ENCODE data around the gene SSX5. TPM values are rescaled to one million over a fixed set of nuclear protein-coding genes. Genes with fewer than 3 reads are reported as not detected.

The SSX5 gene
- total and polyA plus RNA-seq, 2 donors (not counting 3 experiments of a cell fraction or from before 2014, with no cell fraction given) = not detected

- Histone ChIP-seq H2AFZ (ENCODE audit: low read depth, low read length) (no peak overlapping the region), H3K27me3 (ENCODE audit: control insufficient read depth in 2 of 2, insufficient read depth in 2 of 2, low read length in 2 of 2) (no peaks in the 10 kb centered on the region), H3K9me3 (replicated peaks; ENCODE audit: control insufficient read depth, insufficient read depth, low read length) (no peaks in the 10 kb centered on the region), H4K20me1 (replicated peaks; ENCODE audit: control insufficient read depth, extremely low read depth, insufficient read depth, low read length) (no peaks in the 10 kb centered on the region), H3K4me1 (ENCODE audit: control insufficient read depth, extremely low read depth, insufficient read depth, low read length) (no peaks in the 10 kb centered on the region), H3K4me3 (replicated peaks in 1 of 3; ENCODE audit: insufficient read depth in 1 of 3, low read depth in 1 of 3, low read length in 3 of 3) (no peak overlapping the region), H3K36me3 (ENCODE audit: control insufficient read depth in 2 of 2, extremely low read depth in 1 of 2, insufficient read depth in 2 of 2, low read length in 2 of 2) (no peaks in the 10 kb centered on the region), H3K9me1 (replicated peaks; ENCODE audit: control insufficient read depth, extremely low read depth, insufficient read depth, low read length) (no peaks in the 10 kb centered on the region), H3K79me2 (ENCODE audit: control insufficient read depth, insufficient read depth, low read length) (no peaks in the 10 kb centered on the region), H3K9ac (replicated peaks; ENCODE audit: extremely low read depth, insufficient read depth, low read length) (no peak overlapping the region), H3K4me2 (ENCODE audit: insufficient read depth, low read length) (no peak overlapping the region), H3K27ac (ENCODE audit: insufficient read depth, low read depth, low read length) (no peak overlapping the region)
- no TSS peak for BruUV-seq (replicated peaks)
- TF ChIP-seq CTCF (IDR thresholded peaks at IDR 0.05; ENCODE audit: extremely low read depth in 1 of 2, insufficient read depth in 1 of 2, low read depth in 1 of 2, low read length in 2 of 2) (no peak), FOS (IDR thresholded peaks at IDR 0.05; ENCODE audit: borderline replicate concordance, insufficient read depth, low read length) (no peak), POLR2A (IDR thresholded peaks at IDR 0.05; ENCODE audit: low read depth, low read length) (no peak), POLR2AphosphoS5 (IDR thresholded peaks at IDR 0.05; ENCODE audit: insufficient read depth, low read depth, low read length) (no peak), EZH2 (IDR thresholded peaks at IDR 0.05; ENCODE audit: borderline replicate concordance, low read depth, low read length, severe bottlenecking) (no peak), GATA2 (IDR thresholded peaks at IDR 0.05; ENCODE audit: insufficient read depth, insufficient read length, low read depth, low read length) (no peak), JUN (IDR thresholded peaks at IDR 0.05; ENCODE audit: borderline replicate concordance, insufficient read depth, insufficient read length, low read depth) (no peak), MYC (IDR thresholded peaks at IDR 0.05; ENCODE audit: low read depth, low read length) (no peak), MAX (IDR thresholded peaks at IDR 0.05; ENCODE audit: insufficient read depth, insufficient read length) (no peak)
- intact Hi-C loops (cut with micrococcal nuclease) = no loop called here
- POLR2A ChIA-PET = no interaction called here
- CTCF ChIA-PET = no interaction called here
- DNase-seq (ENCODE audit: low read depth, low spot score) (no peak), FAIRE-seq (no peak)
- dilution Hi-C loops (cut with MboI; ENCODE audit: extremely low pct_ligation_motif_present, low sequenced_read_pairs) = no loop called here
Measured at GRCh38 chrX:48180811-48181210, 15.8 kb downstream of the SSX5 start.

Measured in endothelial cell of umbilical vein (primary cell).